Activated CD4-positive, alpha-beta memory T cell treated with anti-CD3 and anti-CD28 coated beads for 36 hours (primary cell): ENCODE measurements around the gene SCG3. TPM values are rescaled to one million over a fixed set of nuclear protein-coding genes. Genes with fewer than 3 reads are reported as not detected.
A peak's percentile ranks its signal among the peaks of the same experiment; 100 is the strongest.

ENCODE experiments used
- CTCF ChIA-PET: fragments of 350-600 bp; sonication (Branson Sonifier 250); formaldehyde crosslinking; loops from one replicate; lab custom pipeline; 2021; ENCODE audit warnings: antibody characterized with exemption, inconsistent platforms; lab: Charles Lee
- POLR2A ChIA-PET: fragments of 350-600 bp; sonication (Branson Sonifier 250); formaldehyde crosslinking; loops from one replicate; lab custom pipeline; 2021; ENCODE audit warnings: antibody characterized with exemption; lab: Charles Lee
- DNase-seq: peaks from one replicate; pipeline ENCODE4 v3.0.0-alpha.2; 2020
- H3K27ac Mint-ChIP-seq: one replicate; pipeline ENCODE4 v1.8.0; 2021; ENCODE audit warnings: mixed read lengths
- H3K27me3 Mint-ChIP-seq: one replicate; pipeline ENCODE4 v1.8.0; 2021; ENCODE audit warnings: mixed read lengths
- H3K36me3 Mint-ChIP-seq: one replicate; pipeline ENCODE4 v1.8.0; 2021; ENCODE audit warnings: mixed read lengths
- H3K4me1 Mint-ChIP-seq: one replicate; pipeline ENCODE4 v1.8.0; 2021; ENCODE audit warnings: low read depth, mixed read lengths
- H3K4me3 Mint-ChIP-seq: one replicate; pipeline ENCODE4 v1.8.0; 2021; ENCODE audit warnings: mild to moderate bottlenecking, mixed read lengths
- H3K9me3 Mint-ChIP-seq: one replicate; pipeline ENCODE4 v1.8.0; 2021; ENCODE audit warnings: mixed read lengths
- intact Hi-C: fragments of 100-400 bp; cut with micrococcal nuclease; formaldehyde crosslinking; loops from one replicate; pipeline ENCODE4 v1.15.1; 2023
- total RNA-seq, 2 experiments: library from RNA; stranded (reverse); gene quantifications; one replicate each; pipeline ENCODE4 v1.2.3, GENCODE V29; 2021

The SCG3 gene
- total RNA-seq, 2 experiments from 2014 or later: not detected

DNA sequence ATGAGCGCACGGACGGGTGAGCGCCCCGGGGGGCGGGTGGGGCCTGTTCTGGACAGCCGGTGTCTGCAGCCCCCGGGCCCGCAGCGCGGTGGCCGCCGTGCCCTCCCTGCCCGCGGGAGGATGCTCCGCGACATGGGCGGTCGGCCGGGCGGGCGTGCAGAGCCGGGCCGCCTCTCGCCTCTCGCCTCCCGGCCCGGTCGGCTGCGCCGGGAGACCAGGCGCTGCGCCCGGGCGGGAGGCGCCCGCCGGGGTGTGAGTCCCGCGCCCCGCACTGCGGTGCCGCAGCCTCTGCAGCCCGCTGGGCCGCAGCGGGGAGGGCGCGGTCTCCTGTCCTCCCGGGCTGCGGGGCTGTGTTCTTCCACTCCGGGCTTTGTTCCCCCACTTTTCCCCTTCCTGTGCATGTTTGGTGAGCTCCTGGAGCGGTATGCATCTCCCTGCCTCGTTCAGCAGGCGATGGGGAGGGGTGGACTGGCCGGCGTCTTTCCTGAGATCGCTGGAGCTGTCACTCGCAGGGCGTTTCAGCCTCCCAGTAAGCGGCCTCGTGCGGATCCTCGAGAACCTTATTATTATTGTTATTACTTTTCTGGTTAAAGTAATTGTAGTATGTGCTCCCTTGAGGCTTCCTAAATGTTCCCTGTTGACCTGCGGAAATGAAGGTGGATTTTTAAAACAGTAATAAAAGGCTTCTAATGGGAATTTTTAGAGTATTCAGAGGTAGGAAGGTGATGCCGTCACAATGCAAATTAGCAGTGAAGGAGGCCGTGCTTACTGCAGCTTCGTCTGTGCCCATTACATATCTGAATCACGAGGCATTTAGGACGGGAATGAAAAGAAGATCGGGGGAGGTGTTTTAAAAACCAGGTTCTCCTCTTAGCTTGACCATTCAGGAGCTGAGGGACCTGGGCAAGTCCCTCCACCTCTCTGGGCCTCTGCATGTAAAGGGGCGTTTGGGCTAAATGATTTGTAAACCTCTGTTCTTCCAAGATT lies 70.7 kb downstream of the SCG3 start:
- Mint-ChIP-seq H3K27ac (no peak overlapping the region), H3K4me1 (peaks cover 16% of the 10 kb centered on the region), H3K9me3 (no peaks in the 10 kb centered on the region), H3K27me3 (peaks cover 1% of the 10 kb centered on the region), H3K36me3 (no peaks in the 10 kb centered on the region), H3K4me3 (peak overlapping the region; percentile 84)
- ChIA-PET CTCF (interaction anchor here (0.5 to 1.7 kb wide), 6 partner anchors 15 to 102 kb away, joined by 3 to 9 read pairs (median 3); partner anchors contain the start of gene LYSMD2), POLR2A (interaction anchor here (1.3 kb wide), 1 partner anchor 15 kb away, joined by 7 read pairs; the partner anchor contains the start of gene LYSMD2)
- intact Hi-C loops: loop anchor here (1.0 kb wide), 1 partner anchor 16 kb away; no protein-coding TSS in a partner anchor
- DNase-seq: peak; percentile 22

DNA sequence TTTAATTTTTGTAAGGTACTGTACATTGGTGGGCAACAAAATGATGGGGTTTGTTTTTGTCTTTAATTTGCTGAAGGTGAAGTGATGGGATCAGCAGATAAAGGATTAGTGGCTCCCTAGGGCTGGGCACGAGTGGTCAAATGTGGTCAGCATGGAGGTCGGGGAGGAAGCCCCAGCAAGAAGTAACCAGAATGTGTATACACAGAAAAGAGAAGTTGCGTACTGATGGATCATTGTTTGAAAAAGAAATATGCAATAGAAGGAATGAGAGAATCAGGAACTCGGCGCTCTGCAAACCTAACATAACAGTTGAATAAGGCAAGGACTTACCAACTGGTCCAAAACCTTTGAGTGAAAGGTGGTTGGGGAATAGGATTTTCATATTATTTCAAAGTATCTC lies 71.6 kb downstream of the SCG3 start:
- Mint-ChIP-seq H3K27ac (no peak overlapping the region), H3K4me3 (peak overlapping the region; percentile 24), H3K4me1 (peaks cover 16% of the 10 kb centered on the region), H3K36me3 (no peaks in the 10 kb centered on the region), H3K9me3 (no peaks in the 10 kb centered on the region), H3K27me3 (no peaks in the 10 kb centered on the region)
- ChIA-PET POLR2A (interaction anchor here (1.3 kb wide), 1 partner anchor 16 kb away, joined by 7 read pairs; the partner anchor contains the start of gene LYSMD2), CTCF (interaction anchor here (0.6 to 1.7 kb wide), 3 partner anchors 16 to 323 kb away, joined by 4 to 9 read pairs (median 5); partner anchors contain the start of gene LYSMD2)
- no peak for DNase-seq
- intact Hi-C loops: no loop called here

DNA sequence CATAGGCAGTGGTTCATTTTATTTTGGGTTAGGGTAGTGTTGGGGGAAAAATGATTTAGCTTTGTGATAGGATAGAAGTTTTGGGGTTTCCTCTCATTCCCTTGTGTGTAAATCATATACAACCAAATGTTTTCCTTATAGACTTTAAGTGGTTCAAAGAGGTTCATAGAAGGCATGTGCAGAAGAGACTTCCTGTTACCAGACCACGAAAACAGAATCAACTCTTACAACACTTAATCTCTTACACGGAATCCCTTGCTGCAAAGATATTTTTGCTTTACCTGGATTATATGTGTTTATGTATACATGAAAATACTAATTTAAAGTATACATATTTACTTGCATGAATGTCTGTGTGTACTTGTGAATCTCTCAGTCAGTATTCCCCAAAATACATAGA lies 73.0 kb downstream of the SCG3 start:
- no peak overlapping the region for H3K27ac Mint-ChIP-seq
- no peaks in the 10 kb centered on the region for H3K9me3 Mint-ChIP-seq
- H3K4me1 Mint-ChIP-seq: peaks cover 16% of the 10 kb centered on the region
- CTCF ChIA-PET: interaction anchor here (5.1 kb wide), 1 partner anchor 21 kb away, joined by 36 read pairs; no protein-coding TSS in a partner anchor
- no peaks in the 10 kb centered on the region for H3K36me3 Mint-ChIP-seq
- POLR2A ChIA-PET: interaction anchor here (1.8 kb wide), 1 partner anchor 18 kb away, joined by 5 read pairs; no protein-coding TSS in a partner anchor
- no peaks in the 10 kb centered on the region for H3K27me3 Mint-ChIP-seq
- DNase-seq: no peak
- H3K4me3 Mint-ChIP-seq: no peak overlapping the region
- intact Hi-C loops: no loop called here

DNA sequence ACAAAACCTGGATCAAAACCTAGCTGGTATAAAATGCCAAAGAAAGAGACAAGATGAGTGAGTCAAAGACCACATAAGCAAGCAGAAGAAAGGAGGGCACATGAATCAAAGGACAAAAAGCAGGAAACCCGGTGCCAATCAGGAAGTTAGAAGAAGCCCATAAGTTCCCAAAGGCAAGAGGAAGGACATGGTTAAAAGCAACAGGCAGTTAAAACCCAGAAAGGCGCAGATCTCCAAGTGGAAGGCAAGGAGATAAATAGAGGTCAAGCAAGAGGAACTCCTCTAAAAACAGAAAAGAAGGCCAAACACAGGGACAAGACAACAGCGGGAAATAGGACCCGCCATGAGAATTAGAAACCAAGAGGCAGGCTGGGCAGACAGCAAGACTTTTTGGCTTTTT lies 74.5 kb downstream of the SCG3 start:
- H3K4me1 Mint-ChIP-seq: peaks cover 16% of the 10 kb centered on the region
- no peak overlapping the region for H3K27ac Mint-ChIP-seq
- no peak for DNase-seq
- no peaks in the 10 kb centered on the region for H3K27me3 Mint-ChIP-seq
- POLR2A ChIA-PET: no interaction called here
- no peaks in the 10 kb centered on the region for H3K9me3 Mint-ChIP-seq
- no peak overlapping the region for H3K4me3 Mint-ChIP-seq
- CTCF ChIA-PET: interaction anchor here (1.0 to 5.1 kb wide), 2 partner anchors 20 to 106 kb away, joined by 3 to 36 read pairs; no protein-coding TSS in a partner anchor
- no peaks in the 10 kb centered on the region for H3K36me3 Mint-ChIP-seq
- intact Hi-C loops: no loop called here

DNA sequence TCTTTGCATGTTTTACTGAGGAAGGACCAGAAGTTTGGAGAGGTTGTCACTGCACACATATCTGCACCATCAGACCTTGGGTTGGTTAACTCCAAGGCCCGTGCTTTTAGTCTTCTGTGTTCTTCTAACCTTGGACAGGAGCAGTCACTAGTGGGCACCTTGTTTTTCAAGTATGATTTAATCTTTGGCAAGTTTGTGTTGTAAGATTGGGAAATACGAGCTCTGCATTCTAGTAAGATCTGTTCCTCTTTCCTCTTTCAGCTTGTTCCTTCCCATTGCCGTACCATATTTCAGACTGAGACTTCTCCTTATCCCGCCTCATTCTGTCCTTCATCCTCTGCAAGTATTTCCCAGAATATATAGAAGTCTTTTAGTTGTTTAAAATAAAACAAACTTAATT lies 75.2 kb downstream of the SCG3 start:
- Mint-ChIP-seq H3K27me3 (no peaks in the 10 kb centered on the region), H3K27ac (no peak overlapping the region), H3K4me3 (no peak overlapping the region), H3K9me3 (no peaks in the 10 kb centered on the region), H3K4me1 (peaks cover 13% of the 10 kb centered on the region), H3K36me3 (no peaks in the 10 kb centered on the region)
- intact Hi-C loops: no loop called here
- no peak for DNase-seq
- CTCF ChIA-PET: interaction anchor here (2.3 to 5.1 kb wide), 2 partner anchors 19 to 106 kb away, joined by 12 to 36 read pairs; no protein-coding TSS in a partner anchor
- POLR2A ChIA-PET: no interaction called here

DNA sequence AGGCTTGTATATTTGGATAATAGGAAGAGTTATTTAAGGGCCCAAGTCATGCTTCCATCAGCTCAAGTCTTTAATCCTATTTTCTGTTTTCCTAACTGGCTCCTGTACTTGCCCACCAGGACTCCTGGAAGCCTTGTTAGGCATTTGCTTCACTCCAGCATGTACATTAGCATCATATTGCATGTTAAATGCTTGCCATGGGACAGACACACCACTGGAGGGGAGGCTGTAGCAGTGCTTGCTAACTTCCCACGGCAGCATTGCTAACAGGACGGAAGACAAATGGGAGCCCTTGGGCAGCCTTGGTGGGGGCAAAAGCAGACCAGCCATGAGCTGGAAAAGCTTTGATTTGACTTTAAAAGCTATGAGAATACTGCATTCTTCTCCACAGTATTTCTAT lies 76.1 kb downstream of the SCG3 start:
- H3K4me3 Mint-ChIP-seq: no peak overlapping the region
- H3K27ac Mint-ChIP-seq: no peak overlapping the region
- intact Hi-C loops: no loop called here
- CTCF ChIA-PET: interaction anchor here (0.8 to 5.1 kb wide), 3 partner anchors 18 to 109 kb away, joined by 3 to 36 read pairs (median 12); no protein-coding TSS in a partner anchor
- peaks cover 10% of the 10 kb centered on the region for H3K4me1 Mint-ChIP-seq
- DNase-seq: no peak
- no peaks in the 10 kb centered on the region for H3K9me3 Mint-ChIP-seq
- no peaks in the 10 kb centered on the region for H3K27me3 Mint-ChIP-seq
- POLR2A ChIA-PET: no interaction called here
- no peaks in the 10 kb centered on the region for H3K36me3 Mint-ChIP-seq

DNA sequence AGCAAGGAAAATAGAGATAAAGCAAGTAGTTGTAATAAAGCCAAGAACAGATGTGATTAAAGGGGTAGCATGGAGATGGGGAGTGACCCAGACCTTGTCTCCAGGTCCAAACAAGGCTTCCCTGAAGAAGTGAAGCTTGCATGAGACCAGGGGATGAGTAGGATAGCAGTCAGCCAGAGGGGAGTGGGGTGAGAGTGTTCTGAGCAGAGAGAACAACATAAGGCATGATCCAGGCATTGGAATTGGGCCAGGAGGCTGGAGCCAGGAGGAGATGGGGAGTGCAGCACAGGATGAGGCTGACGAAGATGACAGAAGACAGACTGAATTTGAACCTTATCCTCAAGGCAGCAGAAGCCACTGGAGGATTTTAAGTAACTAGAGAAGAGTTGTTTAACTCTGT lies 77.3 kb downstream of the SCG3 start:
- Mint-ChIP-seq H3K27me3 (no peaks in the 10 kb centered on the region), H3K4me1 (peaks cover 6% of the 10 kb centered on the region), H3K27ac (no peak overlapping the region), H3K4me3 (no peak overlapping the region), H3K9me3 (no peaks in the 10 kb centered on the region), H3K36me3 (no peaks in the 10 kb centered on the region)
- intact Hi-C loops: no loop called here
- POLR2A ChIA-PET: no interaction called here
- no peak for DNase-seq
- CTCF ChIA-PET: interaction anchor here (0.9 to 5.1 kb wide), 3 partner anchors 10 to 109 kb away, joined by 3 to 36 read pairs (median 11); no protein-coding TSS in a partner anchor

DNA sequence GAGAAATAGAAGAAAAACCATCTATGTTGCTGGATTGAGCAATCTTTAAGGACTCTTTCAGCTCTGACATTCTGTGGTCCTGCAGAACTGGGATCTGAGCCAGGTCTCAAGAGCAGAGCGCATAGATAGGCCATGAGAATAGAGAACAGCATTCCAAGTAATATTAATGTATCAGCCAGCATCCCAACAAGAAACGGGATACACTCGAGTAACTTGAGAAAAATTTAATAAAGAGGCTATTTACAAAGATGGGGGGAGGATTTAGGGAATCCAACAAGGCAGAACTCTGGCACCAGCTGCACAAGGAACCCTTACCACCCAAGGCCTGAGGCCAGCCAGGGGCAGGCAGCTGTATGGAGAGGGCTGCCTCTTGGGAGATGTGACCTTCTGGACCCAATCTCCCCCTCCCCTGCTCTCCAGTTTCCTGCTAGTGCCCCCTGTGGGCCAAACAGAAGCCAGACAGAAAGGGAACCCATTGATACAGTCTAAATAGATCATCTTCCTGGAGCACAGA lies 78.3 kb downstream of the SCG3 start:
- no peaks in the 10 kb centered on the region for H3K27me3 Mint-ChIP-seq
- DNase-seq: peak; percentile 31
- no peaks in the 10 kb centered on the region for H3K36me3 Mint-ChIP-seq
- no peak overlapping the region for H3K4me3 Mint-ChIP-seq
- ChIA-PET POLR2A (no interaction called here), CTCF (interaction anchor here (0.9 to 2.9 kb wide), 3 partner anchors 10 to 110 kb away, joined by 3 to 11 read pairs (median 5); partner anchors contain the start of gene LYSMD2)
- H3K9me3 Mint-ChIP-seq: no peaks in the 10 kb centered on the region
- peaks cover 2% of the 10 kb centered on the region for H3K4me1 Mint-ChIP-seq
- intact Hi-C loops: no loop called here
- H3K27ac Mint-ChIP-seq: no peak overlapping the region

DNA sequence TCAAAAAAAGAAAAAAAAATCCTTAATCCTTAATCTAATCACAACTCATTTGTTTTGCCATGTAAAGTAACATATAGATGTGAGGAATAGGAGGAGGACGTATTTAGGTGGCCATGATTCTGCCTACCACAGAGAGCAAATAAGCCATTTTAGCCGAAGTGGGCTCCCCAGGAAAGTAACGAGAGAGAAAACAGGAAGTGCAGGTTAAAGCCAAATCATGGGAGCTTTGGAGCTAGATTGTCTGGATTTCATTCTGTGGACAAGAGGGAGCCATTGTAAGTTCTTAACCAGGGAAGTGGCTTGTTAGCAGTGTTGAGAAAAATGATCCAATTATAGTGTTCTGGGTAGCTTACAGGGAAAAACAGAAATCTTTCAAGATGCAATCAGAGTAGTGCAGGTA lies 79.5 kb downstream of the SCG3 start:
- Mint-ChIP-seq H3K27me3 (no peaks in the 10 kb centered on the region), H3K27ac (no peak overlapping the region), H3K4me3 (no peak overlapping the region), H3K4me1 (no peaks in the 10 kb centered on the region), H3K9me3 (no peaks in the 10 kb centered on the region), H3K36me3 (no peaks in the 10 kb centered on the region)
- POLR2A ChIA-PET: no interaction called here
- CTCF ChIA-PET: interaction anchor here (0.7 to 2.9 kb wide), 3 partner anchors 16 to 111 kb away, joined by 4 to 15 read pairs (median 11); no protein-coding TSS in a partner anchor
- DNase-seq: no peak
- intact Hi-C loops: no loop called here

DNA sequence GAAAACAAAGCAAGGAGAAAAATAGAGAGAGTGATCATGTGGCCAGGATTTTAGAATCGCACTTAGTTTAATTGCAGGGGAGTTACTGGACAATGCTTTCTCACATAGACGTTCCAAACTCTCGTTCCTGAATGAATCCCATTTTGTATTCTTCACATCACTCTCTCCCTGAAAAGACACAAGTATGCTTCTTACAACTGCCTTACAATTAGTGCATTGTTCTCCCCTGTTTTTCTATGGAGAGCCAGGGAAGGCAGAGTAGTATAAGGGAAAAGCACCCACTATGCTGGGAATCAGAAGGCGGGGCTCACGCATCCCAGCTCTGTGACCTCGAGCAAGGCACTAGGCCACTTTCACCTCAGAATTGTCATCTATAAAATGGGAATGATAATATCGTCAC lies 84.4 kb downstream of the SCG3 start:
- CTCF ChIA-PET: interaction anchor here (1.8 to 3.2 kb wide), 2 partner anchors 10 to 13 kb away, joined by 4 to 27 read pairs; no protein-coding TSS in a partner anchor
- peaks cover 11% of the 10 kb centered on the region for H3K36me3 Mint-ChIP-seq
- peaks cover 7% of the 10 kb centered on the region for H3K4me1 Mint-ChIP-seq

DNA sequence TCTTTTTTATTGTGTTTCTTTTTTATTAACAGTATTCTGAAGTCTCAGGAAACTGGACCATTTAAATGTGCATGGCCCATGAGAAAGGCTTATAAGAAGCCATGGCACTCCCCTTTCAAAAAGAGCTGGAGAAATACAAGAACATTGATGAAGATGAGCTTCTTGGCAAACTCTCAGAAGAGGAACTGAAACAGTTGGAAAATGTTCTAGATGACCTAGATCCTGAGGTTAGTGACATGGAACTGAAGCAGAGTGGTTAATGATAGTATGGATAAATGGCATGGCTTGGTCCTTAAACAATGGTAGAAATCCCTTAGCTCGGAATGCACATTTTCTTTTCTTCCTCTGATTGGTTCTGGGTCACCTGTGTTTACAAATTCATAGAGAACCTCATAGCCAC lies 85.0 kb downstream of the SCG3 start:
- H3K27me3 Mint-ChIP-seq: no peaks in the 10 kb centered on the region
- POLR2A ChIA-PET: interaction anchor here (1.0 kb wide), 1 partner anchor 29 kb away, joined by 3 read pairs; the partner anchor contains the start of gene LYSMD2
- no peak overlapping the region for H3K4me3 Mint-ChIP-seq
- intact Hi-C loops: no loop called here
- H3K36me3 Mint-ChIP-seq: peaks cover 11% of the 10 kb centered on the region
- peaks cover 7% of the 10 kb centered on the region for H3K4me1 Mint-ChIP-seq
- no peak for DNase-seq
- H3K27ac Mint-ChIP-seq: no peak overlapping the region
- CTCF ChIA-PET: interaction anchor here (0.8 to 3.2 kb wide), 2 partner anchors 10 to 117 kb away, joined by 3 to 27 read pairs; no protein-coding TSS in a partner anchor
- no peaks in the 10 kb centered on the region for H3K9me3 Mint-ChIP-seq

More for the DNA sequence above, 84.4 kb downstream of the SCG3 start:
- Mint-ChIP-seq H3K9me3 (no peaks in the 10 kb centered on the region), H3K4me3 (no peak overlapping the region), H3K27ac (no peak overlapping the region), H3K27me3 (no peaks in the 10 kb centered on the region)
- DNase-seq: no peak
- POLR2A ChIA-PET: interaction anchor here (1.0 kb wide), 1 partner anchor 28 kb away, joined by 3 read pairs; the partner anchor contains the start of gene LYSMD2
- intact Hi-C loops: no loop called here
